ENCODE measurements around the gene SKP1. TPM values are rescaled to one million over a fixed set of nuclear protein-coding genes. Genes with fewer than 3 reads are reported as not detected.

Gene SKP1
- total RNA-seq, 2 donors from 2014 or later, result 206 to 236 TPM

- H3K27me3 ChIP-seq (replicated peaks; ENCODE audit: insufficient read depth), result no peaks in the 10 kb centered on the region
- DNase-seq (ENCODE audit: low spot score) (no peak), ATAC-seq (ENCODE audit: insufficient number of reproducible peaks, low FRiP score, low read depth) (no peak)
- no peak overlapping the region for H3K4me3 ChIP-seq
- no peaks in the 10 kb centered on the region for H3K36me3 ChIP-seq
- peaks cover 15 to 36% of the 10 kb centered on the region in 2 donors for H3K4me1 ChIP-seq (ENCODE audit: control insufficient read depth in 1 of 2, low read depth in 2 of 2)
- no peaks in the 10 kb centered on the region for H3K9me3 ChIP-seq
- TF ChIP-seq CTCF (IDR thresholded peaks at IDR 0.05), result no peak
- no peak overlapping the region for H3K27ac ChIP-seq
Measured at GRCh38 chr5:134123360-134123759, 53.4 kb downstream of the SKP1 start.

GRCh38 chr5:134122530-134122929, 54.2 kb downstream of the SKP1 start:
- ATAC-seq (ENCODE audit: insufficient number of reproducible peaks, low FRiP score, low read depth) (no peak), DNase-seq (ENCODE audit: low spot score) (no peak)
- no peak for TF ChIP-seq CTCF (IDR thresholded peaks at IDR 0.05)
- Histone ChIP-seq H3K27ac (no peak overlapping the region), H3K4me1 (ENCODE audit: control insufficient read depth in 1 of 2, low read depth in 2 of 2) (peaks cover 15 to 28% of the 10 kb centered on the region in 2 donors), H3K4me3 (no peak overlapping the region), H3K27me3 (replicated peaks; ENCODE audit: insufficient read depth) (no peaks in the 10 kb centered on the region), H3K9me3 (no peaks in the 10 kb centered on the region), H3K36me3 (no peaks in the 10 kb centered on the region)

- H3K4me3 ChIP-seq, result no peak overlapping the region
- no peak for TF ChIP-seq CTCF (IDR thresholded peaks at IDR 0.05)
- H3K9me3 ChIP-seq, result no peaks in the 10 kb centered on the region
- peaks cover 9 to 11% of the 10 kb centered on the region in 2 donors for H3K4me1 ChIP-seq (ENCODE audit: control insufficient read depth in 1 of 2, low read depth in 2 of 2)
- no peak for ATAC-seq (ENCODE audit: insufficient number of reproducible peaks, low FRiP score, low read depth)
- DNase-seq (ENCODE audit: low spot score), result no peak
- no peaks in the 10 kb centered on the region for H3K27me3 ChIP-seq (replicated peaks; ENCODE audit: insufficient read depth)
- H3K27ac ChIP-seq, result no peak overlapping the region
- no peaks in the 10 kb centered on the region for H3K36me3 ChIP-seq
Measured at GRCh38 chr5:134120386-134121138, 56.2 kb downstream of the SKP1 start.

GRCh38 chr5:134119720-134120119, 57.0 kb downstream of the SKP1 start:
- TF ChIP-seq CTCF (IDR thresholded peaks at IDR 0.05), result no peak
- Histone ChIP-seq H3K4me1 (ENCODE audit: control insufficient read depth in 1 of 2, low read depth in 2 of 2) (peaks cover under 1 to 7% of the 10 kb centered on the region in 2 donors), H3K27me3 (replicated peaks; ENCODE audit: insufficient read depth) (no peaks in the 10 kb centered on the region), H3K36me3 (no peaks in the 10 kb centered on the region), H3K27ac (no peak overlapping the region), H3K4me3 (no peak overlapping the region), H3K9me3 (no peaks in the 10 kb centered on the region)
- DNase-seq (ENCODE audit: low spot score), result no peak
- ATAC-seq (ENCODE audit: insufficient number of reproducible peaks, low FRiP score, low read depth), result no peak

- Histone ChIP-seq H3K36me3 (no peaks in the 10 kb centered on the region), H3K9me3 (no peaks in the 10 kb centered on the region), H3K27ac (no peak overlapping the region), H3K27me3 (replicated peaks; ENCODE audit: insufficient read depth) (no peaks in the 10 kb centered on the region), H3K4me3 (no peak overlapping the region), H3K4me1 (ENCODE audit: control insufficient read depth in 1 of 2, low read depth in 2 of 2) (peaks cover 5 to 15% of the 10 kb centered on the region in 2 donors)
- DNase-seq (ENCODE audit: low spot score), result no peak
- no peak for ATAC-seq (ENCODE audit: insufficient number of reproducible peaks, low FRiP score, low read depth)
- no peak for TF ChIP-seq CTCF (IDR thresholded peaks at IDR 0.05)
Measured at GRCh38 chr5:134118212-134118835, 58.4 kb downstream of the SKP1 start.

Data from thoracic aorta (tissue), 2 donors.